Erythroblast (primary cell): ENCODE results near the gene FOXI1.

Experiments used
- GATA1 ChIP-seq: IDR thresholded peaks from 2 replicates; pipeline ENCODE4 v1.6.1; 2011; ENCODE audit warnings: low read depth, mild to moderate bottlenecking, control low read depth, low read length, moderate library complexity
- POLR2A ChIP-seq: IDR thresholded peaks from 2 replicates; pipeline ENCODE4 v1.6.1; 2011; ENCODE audit warnings: mild to moderate bottlenecking, low read length

DNA sequence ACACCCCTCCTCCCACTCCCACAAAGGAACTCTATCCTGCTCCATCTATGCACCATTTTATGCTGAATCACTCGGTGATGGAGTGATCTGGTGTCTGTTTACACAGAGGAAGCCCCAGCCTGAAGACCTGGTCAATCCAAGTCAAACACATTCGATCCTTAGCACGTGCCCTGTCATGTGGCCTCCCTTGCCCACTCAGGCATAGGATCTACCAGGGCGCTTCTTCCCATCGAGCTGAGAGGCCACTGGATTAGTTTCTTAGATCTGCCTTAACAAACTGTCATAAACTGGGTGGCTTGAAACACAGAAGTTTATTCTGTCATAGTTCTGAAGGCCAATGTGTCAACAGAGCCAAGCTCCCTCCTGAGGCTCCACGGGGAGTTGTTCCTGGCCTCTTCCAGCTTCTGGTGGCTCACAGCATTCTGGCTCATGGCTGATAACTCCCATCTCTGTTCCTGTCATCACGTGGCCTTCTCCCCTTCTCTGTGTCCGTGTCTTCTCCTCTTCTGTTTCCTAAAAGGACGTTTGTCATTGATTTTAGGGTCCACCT is 34.2 kb downstream of the FOXI1 start:
- TF ChIP-seq POLR2A (no peak), GATA1 (no peak)
